Urinary bladder (tissue), 4 donors: ENCODE measurements around the gene F11. TPM values are rescaled to one million over a fixed set of nuclear protein-coding genes. Genes with fewer than 3 reads are reported as not detected.
"Not testable (repeated sequence)": the region's sequence is repeated elsewhere in the genome, so short reads cannot be mapped to it uniquely, and the experiment has no call there.

Experiments used
- DNase-seq: peaks from one replicate; pipeline ENCODE4 v3.0.0-alpha.2; 2015; ENCODE audit errors: extremely low spot score
- H3K27ac ChIP-seq: one replicate; pipeline ENCODE4 v1.5.1; 2013; ENCODE audit warnings: low read depth, mild to moderate bottlenecking, moderate library complexity
- H3K36me3 ChIP-seq: one replicate; pipeline ENCODE4 v1.6.1; 2013; ENCODE audit warnings: mild to moderate bottlenecking, moderate library complexity; ENCODE audit not compliant: insufficient read depth
- H3K4me1 ChIP-seq: one replicate; pipeline ENCODE4 v1.6.1; 2013; ENCODE audit warnings: mild to moderate bottlenecking, moderate library complexity; ENCODE audit not compliant: insufficient read depth
- H3K4me3 ChIP-seq: one replicate; pipeline ENCODE4 v1.5.1; 2013; ENCODE audit warnings: low read depth, low read length
- WGBS: extraction: QIAGEN DNeasy Blood & Tissue Kit; methylation state at CpG from one replicate; pipeline ENCODE4 v1.1.7; 2013; 5-methylcytosine and 5-hydroxymethylcytosine counted together
- polyA plus RNA-seq: library from polyadenylated mRNA; stranded (reverse); fragments of 200-250 nt; gene quantifications from one replicate; pipeline ENCODE4 v1.2.3, GENCODE V29; 2013
- total RNA-seq: library from RNA; depleted of rRNA; stranded (reverse); fragments of >200 nt; gene quantifications from one replicate; pipeline ENCODE4 v1.2.3, GENCODE V29; 2014
- donor health status: healthy with polysubstance abuse.
- donor health status: healthy.

The F11 gene
- total and polyA plus RNA-seq, 2 donors: 0.04 TPM; not detected in 1

- Histone ChIP-seq H3K4me1 (no peaks in the 10 kb centered on the region), H3K4me3 (no peak overlapping the region), H3K27ac (no peak overlapping the region), H3K36me3 (no peaks in the 10 kb centered on the region)
- DNase-seq: no peak
- WGBS: 81% methylated on average over 7 of the region's 7 CpGs
These were observed 25.0 kb upstream of the F11 start for GRCh38 chr4:186240848-186241491.

DNA sequence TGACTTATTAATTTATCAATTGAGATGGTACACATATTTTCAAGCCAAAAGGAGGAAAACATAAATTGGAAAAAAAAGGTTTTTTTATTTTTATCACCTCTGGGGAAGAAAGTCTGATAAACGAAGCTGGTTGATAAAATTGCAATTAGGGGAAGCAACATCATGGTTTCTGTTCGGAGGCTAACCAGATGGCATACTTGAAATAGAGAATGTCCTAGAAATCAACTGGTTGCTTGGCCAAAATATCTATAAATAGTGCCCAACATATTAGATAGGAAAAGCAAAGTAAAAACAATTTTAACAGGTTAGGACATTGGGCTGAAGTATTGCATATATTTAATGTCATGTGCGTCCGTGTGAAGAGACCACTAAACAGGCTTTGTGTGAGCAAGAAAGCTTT, 24.4 kb upstream of the F11 start:
- WGBS: 90% methylated on average over 4 of the region's 4 CpGs
- Histone ChIP-seq H3K27ac (no peak overlapping the region), H3K36me3 (no peaks in the 10 kb centered on the region), H3K4me3 (no peak overlapping the region), H3K4me1 (no peaks in the 10 kb centered on the region)
- no peak for DNase-seq

DNA sequence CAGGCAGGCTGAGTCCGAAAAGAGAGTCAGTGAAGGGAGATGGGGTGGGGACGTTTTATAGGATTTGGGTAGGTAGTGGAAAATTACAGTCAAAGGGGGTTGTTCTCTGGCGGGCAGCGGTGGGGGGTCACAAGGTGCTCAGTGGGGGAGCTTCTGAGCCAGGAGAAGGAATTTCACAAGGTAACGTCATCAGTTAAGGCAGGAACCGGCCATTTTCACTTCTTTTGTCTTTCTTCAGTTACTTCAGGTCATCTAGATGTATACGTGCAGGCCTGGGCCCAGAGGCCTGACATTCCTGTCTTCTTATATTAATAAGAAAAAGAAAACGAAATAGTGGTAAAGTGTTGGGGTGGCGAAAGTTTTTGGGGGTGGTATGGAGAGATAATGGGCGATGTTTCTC, 24.0 kb upstream of the F11 start:
- H3K36me3 ChIP-seq, DNase-seq, H3K4me1 ChIP-seq, H3K27ac ChIP-seq, H3K4me3 ChIP-seq: not testable (repeated sequence)
- 90% methylated on average over 10 of the region's 10 CpGs for WGBS

GRCh38 chr4:186243331-186243730, 22.7 kb upstream of the F11 start:
- Histone ChIP-seq H3K27ac (no peak overlapping the region), H3K4me1 (no peaks in the 10 kb centered on the region), H3K36me3 (no peaks in the 10 kb centered on the region), H3K4me3 (no peak overlapping the region)
- 80% methylated on average over 2 of the region's 2 CpGs for WGBS
- no peak for DNase-seq

DNA sequence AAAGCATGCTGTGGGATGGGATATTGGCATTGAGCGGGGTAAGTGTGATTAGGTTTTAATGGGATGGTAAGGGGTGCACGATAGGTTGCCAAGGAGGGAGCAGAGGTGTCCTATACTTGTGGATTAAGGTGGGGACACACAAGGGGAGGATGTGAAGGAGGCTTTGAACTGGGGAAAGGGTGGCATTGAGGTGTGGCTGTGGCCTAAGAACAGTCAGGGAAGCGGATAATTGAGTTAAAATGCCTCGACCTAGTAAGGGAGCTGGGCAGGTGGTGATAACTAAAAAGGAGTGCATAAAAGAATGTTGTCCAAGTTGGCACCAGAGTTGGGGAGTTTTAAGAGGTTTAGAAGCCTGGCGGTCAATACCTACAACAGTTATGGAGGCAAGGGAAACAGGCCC, 21.2 kb upstream of the F11 start:
- Histone ChIP-seq H3K4me3 (no peak overlapping the region), H3K27ac (no peak overlapping the region), H3K4me1 (no peaks in the 10 kb centered on the region), H3K36me3 (no peaks in the 10 kb centered on the region)
- 83% methylated on average over 5 of the region's 5 CpGs for WGBS
- no peak for DNase-seq

DNA sequence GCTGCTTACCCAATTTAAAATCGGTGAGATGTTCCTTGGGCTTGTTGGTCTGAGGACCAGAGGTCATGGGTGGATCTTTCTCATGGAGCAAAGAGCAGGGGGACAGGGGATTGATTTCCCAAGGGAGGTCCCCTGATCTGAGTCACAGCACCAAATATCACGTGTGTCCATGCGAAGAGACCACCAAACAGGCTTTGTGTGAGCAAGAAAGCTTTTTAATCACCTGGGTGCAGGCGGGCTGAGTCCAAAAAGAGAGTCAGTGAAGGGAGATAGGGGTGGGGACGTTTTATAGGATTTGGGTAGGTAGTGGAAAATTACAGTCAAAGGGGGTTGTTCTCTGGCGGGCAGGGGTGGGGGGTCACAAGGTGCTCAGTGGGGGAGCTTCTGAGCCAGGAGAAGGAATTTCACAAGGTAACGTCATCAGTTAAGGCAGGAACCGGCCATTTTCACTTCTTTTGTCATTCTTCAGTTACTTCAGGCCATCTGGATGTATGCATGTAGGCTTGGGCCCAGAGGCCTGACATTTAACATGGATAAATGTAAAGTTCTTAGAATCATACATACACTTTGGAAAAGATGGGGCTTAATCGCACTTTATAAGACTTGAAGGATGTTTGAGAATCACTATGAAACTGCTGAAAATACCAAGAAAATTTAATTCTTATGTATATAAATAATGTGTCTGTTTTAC, 18.8 kb upstream of the F11 start:
- not testable (repeated sequence) for H3K36me3 ChIP-seq, H3K4me3 ChIP-seq, H3K27ac ChIP-seq, DNase-seq, H3K4me1 ChIP-seq
- WGBS: 92% methylated on average over 9 of the region's 9 CpGs

DNA sequence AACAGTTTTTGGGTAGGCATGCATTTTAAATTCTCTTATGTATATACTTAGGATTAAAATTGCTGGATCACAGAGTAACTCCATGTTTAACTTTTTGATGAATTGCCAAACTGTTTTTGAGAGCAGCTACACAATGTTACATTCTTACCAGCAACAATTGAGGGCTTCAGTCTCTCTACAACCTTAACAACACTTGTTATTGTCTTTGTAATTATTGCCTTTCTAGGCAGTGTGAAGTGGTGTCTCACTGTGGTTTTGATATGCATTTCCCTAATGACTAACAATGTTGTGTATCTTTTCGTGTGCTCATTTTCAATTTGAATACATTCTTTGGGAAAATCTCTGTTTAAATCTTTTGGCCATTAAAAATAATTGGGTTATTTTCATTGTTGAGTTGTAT, 17.3 kb upstream of the F11 start:
- DNase-seq: no peak
- H3K4me3 ChIP-seq: no peak overlapping the region
- no peaks in the 10 kb centered on the region for H3K36me3 ChIP-seq
- H3K27ac ChIP-seq: no peak overlapping the region
- no peaks in the 10 kb centered on the region for H3K4me1 ChIP-seq
- 78% methylated on average over 1 of the region's 1 CpG for WGBS

GRCh38 chr4:186249785-186250754, 15.9 kb upstream of the F11 start:
- H3K4me3 ChIP-seq: no peak overlapping the region
- 66% methylated on average over 8 of the region's 8 CpGs for WGBS
- H3K4me1 ChIP-seq: no peaks in the 10 kb centered on the region
- DNase-seq: no peak
- H3K36me3 ChIP-seq: no peaks in the 10 kb centered on the region
- no peak overlapping the region for H3K27ac ChIP-seq

- no peak overlapping the region for H3K27ac ChIP-seq
These were observed 15.2 kb upstream of the F11 start for GRCh38 chr4:186250760-186251159.

GRCh38 chr4:186255122-186255521, 10.9 kb upstream of the F11 start:
- Histone ChIP-seq H3K36me3 (no peaks in the 10 kb centered on the region), H3K27ac (no peak overlapping the region), H3K4me3 (no peak overlapping the region), H3K4me1 (no peaks in the 10 kb centered on the region)
- WGBS: 92% methylated on average over 3 of the region's 3 CpGs
- DNase-seq: no peak

More at GRCh38 chr4:186250760-186251159, 15.2 kb upstream of the F11 start:
- DNase-seq: no peak
- Histone ChIP-seq H3K36me3 (no peaks in the 10 kb centered on the region), H3K4me3 (no peak overlapping the region), H3K4me1 (no peaks in the 10 kb centered on the region)
- WGBS: 54% methylated on average over 2 of the region's 2 CpGs

DNA sequence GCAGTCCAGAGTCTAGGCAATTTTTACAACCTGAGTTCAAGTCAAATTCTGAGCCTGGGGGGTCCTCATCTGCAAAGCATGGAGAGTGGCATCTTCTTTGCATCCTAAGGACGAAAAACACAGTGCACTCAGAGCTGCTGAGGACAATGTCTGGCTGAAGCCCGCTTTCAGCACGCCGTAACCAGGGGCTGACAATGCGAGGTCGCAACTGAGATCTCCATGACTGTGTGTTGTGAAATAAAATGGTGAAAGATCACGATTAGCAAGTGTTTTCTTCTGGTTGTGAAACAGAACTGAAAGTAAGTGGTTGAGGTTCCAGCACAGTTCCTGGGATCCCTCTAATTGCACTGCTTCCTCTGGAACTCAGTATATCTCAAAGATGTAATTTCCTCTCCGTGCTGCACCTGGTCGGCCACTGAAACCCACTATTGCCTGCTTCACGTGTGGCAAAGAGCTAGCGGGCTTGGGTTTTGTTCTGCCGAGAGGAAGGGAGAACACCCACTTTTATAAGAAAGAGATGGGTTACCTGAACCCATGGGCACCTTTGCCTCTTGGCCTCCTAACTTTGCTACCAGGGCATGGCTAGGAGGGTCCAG, 7.7 kb upstream of the F11 start:
- DNase-seq: no peak
- Histone ChIP-seq H3K4me3 (no peak overlapping the region), H3K36me3 (no peaks in the 10 kb centered on the region), H3K27ac (no peak overlapping the region), H3K4me1 (no peaks in the 10 kb centered on the region)
- WGBS: 92% methylated on average over 12 of the region's 12 CpGs

GRCh38 chr4:186260117-186260503, 5.9 kb upstream of the F11 start:
- Histone ChIP-seq H3K36me3 (no peaks in the 10 kb centered on the region), H3K27ac (no peak overlapping the region), H3K4me1 (no peaks in the 10 kb centered on the region), H3K4me3 (no peak overlapping the region)
- DNase-seq: no peak
- 77% methylated on average over 6 of the region's 6 CpGs for WGBS
